ENCODE data around the gene HOXC9.
"Not testable (repeated sequence)": the region's sequence is repeated elsewhere in the genome, so short reads cannot be mapped to it uniquely, and the experiment has no call there.

Gene HOXC9

GRCh38 chr12:54030889-54031471 is 31.0 kb downstream of the HOXC9 start:
- DNase-seq, result no peak

GRCh38 chr12:54031480-54031879 is 31.5 kb downstream of the HOXC9 start:
- no peak for DNase-seq

GRCh38 chr12:54032086-54032619 is 32.2 kb downstream of the HOXC9 start:
- no peak for DNase-seq

- DNase-seq, result peak; percentile 63
Observed at GRCh38 chr12:54032627-54033100, 32.7 kb downstream of the HOXC9 start, which contains the start of gene HOXC5. HOXC5 (plus strand) TSS chr12:54033050; CDS start chr12:54033123, 73 bp downstream.

- DNase-seq, result no peak
Observed at GRCh38 chr12:54033106-54033979, 33.4 kb downstream of the HOXC9 start.

- DNase-seq, result no peak
Observed at GRCh38 chr12:54033980-54034784, 34.2 kb downstream of the HOXC9 start.

GRCh38 chr12:54034785-54035310 is 34.9 kb downstream of the HOXC9 start:
- no peak for DNase-seq

- DNase-seq, result no peak
Observed at GRCh38 chr12:54035568-54036264, 35.8 kb downstream of the HOXC9 start.

- no peak for DNase-seq
Observed at GRCh38 chr12:54036620-54037359, 36.8 kb downstream of the HOXC9 start.

- DNase-seq, result no peak
Observed at GRCh38 chr12:54037360-54038283, 37.7 kb downstream of the HOXC9 start.

- no peak for DNase-seq
Observed at GRCh38 chr12:54038284-54038870, 38.4 kb downstream of the HOXC9 start.

- DNase-seq, result no peak
Observed at GRCh38 chr12:54038871-54039414, 39.0 kb downstream of the HOXC9 start.

- no peak for DNase-seq
Observed at GRCh38 chr12:54039417-54040147, 39.6 kb downstream of the HOXC9 start.

GRCh38 chr12:54040148-54040494 is 40.2 kb downstream of the HOXC9 start:
- DNase-seq, result no peak

- DNase-seq, result no peak
Observed at GRCh38 chr12:54040648-54041047, 40.7 kb downstream of the HOXC9 start.

GRCh38 chr12:54041097-54041690 is 41.2 kb downstream of the HOXC9 start:
- no peak for DNase-seq

GRCh38 chr12:54042033-54042432 is 42.1 kb downstream of the HOXC9 start:
- not testable (repeated sequence) for DNase-seq
